Measurements from ENCODE around the gene RALGAPB. TPM values are rescaled to one million over a fixed set of nuclear protein-coding genes. Genes with fewer than 3 reads are reported as not detected.

Gene RALGAPB
- total RNA-seq, 2 donors from 2014 or later, result 45.6 to 50.6 TPM

GRCh38 chr20:38579921-38580320, 107.3 kb downstream of the RALGAPB start:
- Histone ChIP-seq H3K4me1 (replicated peaks) (no peaks in the 10 kb centered on the region), H3K9me3 (no peaks in the 10 kb centered on the region), H3K4me3 (no peak overlapping the region), H3K27me3 (replicated peaks; ENCODE audit: insufficient read depth) (no peaks in the 10 kb centered on the region), H3K36me3 (no peaks in the 10 kb centered on the region), H3K27ac (no peak overlapping the region)
- no peak for DNase-seq (ENCODE audit: low spot score)
- TF ChIP-seq, protein P1, sequence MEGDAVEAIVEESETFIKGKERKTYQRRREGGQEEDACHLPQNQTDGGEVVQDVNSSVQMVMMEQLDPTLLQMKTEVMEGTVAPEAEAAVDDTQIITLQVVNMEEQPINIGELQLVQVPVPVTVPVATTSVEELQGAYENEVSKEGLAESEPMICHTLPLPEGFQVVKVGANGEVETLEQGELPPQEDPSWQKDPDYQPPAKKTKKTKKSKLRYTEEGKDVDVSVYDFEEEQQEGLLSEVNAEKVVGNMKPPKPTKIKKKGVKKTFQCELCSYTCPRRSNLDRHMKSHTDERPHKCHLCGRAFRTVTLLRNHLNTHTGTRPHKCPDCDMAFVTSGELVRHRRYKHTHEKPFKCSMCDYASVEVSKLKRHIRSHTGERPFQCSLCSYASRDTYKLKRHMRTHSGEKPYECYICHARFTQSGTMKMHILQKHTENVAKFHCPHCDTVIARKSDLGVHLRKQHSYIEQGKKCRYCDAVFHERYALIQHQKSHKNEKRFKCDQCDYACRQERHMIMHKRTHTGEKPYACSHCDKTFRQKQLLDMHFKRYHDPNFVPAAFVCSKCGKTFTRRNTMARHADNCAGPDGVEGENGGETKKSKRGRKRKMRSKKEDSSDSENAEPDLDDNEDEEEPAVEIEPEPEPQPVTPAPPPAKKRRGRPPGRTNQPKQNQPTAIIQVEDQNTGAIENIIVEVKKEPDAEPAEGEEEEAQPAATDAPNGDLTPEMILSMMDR (IDR thresholded peaks at IDR 0.05), result no peak
- TF ChIP-seq POLR2A (IDR thresholded peaks at IDR 0.05) (no peak), POLR2AphosphoS5 (IDR thresholded peaks at IDR 0.05) (no peak)
- intact Hi-C loops (cut with DNase I), result no loop called here
- WGBS, result 93% methylated on average over 4 of the region's 4 CpGs

- WGBS, result 47% methylated on average over 5 of the region's 5 CpGs
- Histone ChIP-seq H3K27ac (no peak within 1 kb of the TSS), H3K27me3 (replicated peaks; ENCODE audit: insufficient read depth) (no peaks in the 10 kb centered on the region), H3K9me3 (no peaks in the 10 kb centered on the region), H3K36me3 (no peaks in the 10 kb centered on the region), H3K4me1 (replicated peaks) (no peaks in the 10 kb centered on the region), H3K4me3 (no peak within 1 kb of the TSS)
- TF ChIP-seq, protein P1 (IDR thresholded peaks at IDR 0.05), result no peak
- no peak for TF ChIP-seq POLR2AphosphoS5 (IDR thresholded peaks at IDR 0.05)
- DNase-seq (ENCODE audit: low spot score), result no peak
- intact Hi-C loops (cut with DNase I), result no loop called here
These were observed 108.4 kb downstream of the RALGAPB start, which contains the start of gene ADIG for GRCh38 chr20:38581013-38581412. Gene ADIG (plus strand): TSS chr20:38581197. CDS start chr20:38581251, 54 bp downstream.

GRCh38 chr20:38581830-38582358, 109.3 kb downstream of the RALGAPB start:
- Histone ChIP-seq H3K36me3 (no peaks in the 10 kb centered on the region), H3K4me3 (no peak overlapping the region), H3K27me3 (replicated peaks; ENCODE audit: insufficient read depth) (no peaks in the 10 kb centered on the region), H3K27ac (no peak overlapping the region), H3K4me1 (replicated peaks) (no peaks in the 10 kb centered on the region), H3K9me3 (no peaks in the 10 kb centered on the region)
- 82% methylated on average over 4 of the region's 4 CpGs for WGBS
- intact Hi-C loops (cut with DNase I), result no loop called here
- DNase-seq (ENCODE audit: low spot score), result no peak
- TF ChIP-seq POLR2A (IDR thresholded peaks at IDR 0.05), result no peak
- no peak for TF ChIP-seq POLR2AphosphoS5 (IDR thresholded peaks at IDR 0.05)
- TF ChIP-seq, protein P1 (IDR thresholded peaks at IDR 0.05), result no peak

GRCh38 chr20:38583306-38583705, 110.7 kb downstream of the RALGAPB start:
- DNase-seq (ENCODE audit: low spot score), result no peak
- WGBS, result 97% methylated on average over 4 of the region's 4 CpGs
- Histone ChIP-seq H3K4me1 (replicated peaks) (no peaks in the 10 kb centered on the region), H3K36me3 (no peaks in the 10 kb centered on the region), H3K27ac (no peak overlapping the region), H3K27me3 (replicated peaks; ENCODE audit: insufficient read depth) (no peaks in the 10 kb centered on the region), H3K9me3 (no peaks in the 10 kb centered on the region), H3K4me3 (no peak overlapping the region)
- intact Hi-C loops (cut with DNase I), result no loop called here
- TF ChIP-seq, protein P1 (IDR thresholded peaks at IDR 0.05), result no peak
- TF ChIP-seq POLR2AphosphoS5 (IDR thresholded peaks at IDR 0.05) (no peak), POLR2A (IDR thresholded peaks at IDR 0.05) (no peak)

DNA sequence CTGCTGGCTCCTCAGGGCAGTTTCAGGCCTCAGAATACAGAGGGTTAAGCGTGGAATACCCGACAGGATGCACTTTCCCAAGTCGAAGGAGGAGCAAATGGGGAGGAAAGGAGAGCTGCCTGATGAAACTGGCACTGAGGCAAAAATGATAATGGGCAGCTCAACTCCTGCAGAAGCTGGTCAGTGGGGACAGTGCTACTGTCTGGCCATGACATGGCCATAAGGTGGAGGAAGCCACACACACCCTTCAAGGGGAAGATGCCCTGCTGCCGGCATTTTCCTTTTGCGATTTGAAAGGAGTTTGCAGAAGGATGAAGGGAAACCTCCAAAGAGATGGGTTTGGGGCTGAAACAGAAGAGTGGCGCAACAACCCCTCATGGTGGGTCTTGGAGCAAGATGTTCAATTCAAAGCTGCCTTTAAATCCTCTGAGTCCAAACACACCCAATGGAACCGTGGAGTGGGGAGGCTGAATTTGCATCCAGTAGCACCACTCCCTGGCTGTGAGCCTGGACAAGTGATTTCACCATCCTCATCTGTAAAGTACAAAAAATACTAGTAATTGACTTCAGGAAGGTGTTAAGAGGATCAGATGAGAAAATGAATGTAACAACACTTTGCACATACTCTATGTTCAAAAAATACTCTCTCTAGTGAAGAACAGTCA, 111.6 kb downstream of the RALGAPB start:
- no peak overlapping the region for H3K27ac ChIP-seq
- no peaks in the 10 kb centered on the region for H3K4me1 ChIP-seq (replicated peaks)
- 51% methylated on average over 7 of the region's 7 CpGs for WGBS
- no peaks in the 10 kb centered on the region for H3K27me3 ChIP-seq (replicated peaks; ENCODE audit: insufficient read depth)
- no peak overlapping the region for H3K4me3 ChIP-seq
- DNase-seq (ENCODE audit: low spot score), result no peak
- H3K36me3 ChIP-seq, result no peaks in the 10 kb centered on the region
- intact Hi-C loops (cut with DNase I), result no loop called here
- TF ChIP-seq POLR2AphosphoS5 (IDR thresholded peaks at IDR 0.05) (no peak), POLR2A (IDR thresholded peaks at IDR 0.05) (no peak)
- TF ChIP-seq, protein P1 (IDR thresholded peaks at IDR 0.05), result no peak
- H3K9me3 ChIP-seq, result no peaks in the 10 kb centered on the region
